ENCODE results near the gene ZNF497. TPM values are rescaled to one million over a fixed set of nuclear protein-coding genes. Genes with fewer than 3 reads are reported as not detected.

Gene ZNF497
- polyA plus RNA-seq, 1 of the 3 experiments (the other 2 are of a cell fraction), result 1.1 TPM

GRCh38 chr19:58392945-58393724 lies 30.6 kb upstream of the ZNF497 start:
- Histone ChIP-seq H3K79me2 (ENCODE audit: insufficient read depth) (peaks cover 46% of the 10 kb centered on the region), H3K9me2 (no peaks in the 10 kb centered on the region), H3K27ac (ENCODE audit: low read depth in 2 of 2, low read length in 1 of 2) (no peak overlapping the region), H3K36me3 (replicated peaks in 1 of 2; ENCODE audit: control insufficient read depth in 1 of 2, insufficient read depth in 2 of 2, low read length in 1 of 2) (peaks cover 48 to 55% of the 10 kb centered on the region in 2 experiments), H4K20me1 (ENCODE audit: insufficient read depth) (peaks cover 39% of the 10 kb centered on the region), H2AFZ (ENCODE audit: low read depth) (no peak overlapping the region), H3F3A (replicated peaks; ENCODE audit: insufficient read depth) (peaks cover 36% of the 10 kb centered on the region), H3K4me1 (ENCODE audit: control insufficient read depth in 1 of 2, insufficient read depth in 2 of 2, low read depth in 1 of 2, low read length in 1 of 2) (peaks cover 7 to 8% of the 10 kb centered on the region in 2 experiments; a peak in 2 of 4 replicates), H3K9me3 (no peaks in the 10 kb centered on the region), H3K27me3 (ENCODE audit: insufficient read depth) (no peaks in the 10 kb centered on the region), H3K9ac (no peak overlapping the region), H3K4me2 (no peak overlapping the region), H3K4me3 (ENCODE audit: low read depth in 2 of 2, low read length in 1 of 2) (no peak overlapping the region)
- 90% methylated on average over 8 of the region's 26 CpGs for WGBS (ENCODE audit: low lambda C conversion rate)
- DNase-seq, result no peak
- POLR2A ChIA-PET, result no interaction called here
- TF ChIP-seq EZH2phosphoT487 (IDR thresholded peaks at IDR 0.05; ENCODE audit: borderline replicate concordance, low read depth), result no peak
- TF ChIP-seq GABPA (IDR thresholded peaks at IDR 0.05; ENCODE audit: low read depth), result no peak
- no peak for TF ChIP-seq FOXJ3 (CRISPR knock-in tag; IDR thresholded peaks at IDR 0.05)
- no peak for TF ChIP-seq ZBTB33 (IDR thresholded peaks at IDR 0.05; ENCODE audit: borderline replicate concordance, low read depth)
- no peak for TF ChIP-seq TCF12 (IDR thresholded peaks at IDR 0.05)
- no peak for TF ChIP-seq CTCF (IDR thresholded peaks at IDR 0.05)
- no peak for TF ChIP-seq MAX (IDR thresholded peaks at IDR 0.05; ENCODE audit: low read depth)
- TF ChIP-seq SMC3 (IDR thresholded peaks at IDR 0.05; ENCODE audit: low read depth, low read length), result no peak
- TF ChIP-seq FOSL2 (IDR thresholded peaks at IDR 0.05; ENCODE audit: borderline replicate concordance, low read depth), result no peak
- TF ChIP-seq MXI1 (IDR thresholded peaks at IDR 0.05; ENCODE audit: low read depth, low read length), result no peak
- no peak for TF ChIP-seq TAF1 (IDR thresholded peaks at IDR 0.05; ENCODE audit: borderline replicate concordance, low read depth, low read length)
- no peak for TF ChIP-seq IRF3 (IDR thresholded peaks at IDR 0.05; ENCODE audit: low read depth, low read length)
- TF ChIP-seq RXRA (IDR thresholded peaks at IDR 0.05; ENCODE audit: borderline replicate concordance, low read depth), result no peak
- no peak for TF ChIP-seq NRF1 (IDR thresholded peaks at IDR 0.05; ENCODE audit: low read depth, low read length)
- CTCF ChIA-PET, result interaction anchor here (0.7 kb wide), 1 partner anchor 127 kb away, joined by 3 read pairs; the partner anchor contains the start of gene ZBTB45

Measured in SK-N-SH (cell line).